Measurements from ENCODE around the gene EFNA5. TPM values are rescaled to one million over a fixed set of nuclear protein-coding genes. Genes with fewer than 3 reads are reported as not detected.
"Not testable (repeated sequence)": the region's sequence is repeated elsewhere in the genome, so short reads cannot be mapped to it uniquely, and the experiment has no call there.

The EFNA5 gene
- total RNA-seq, 4 donors from 2014 or later = 16.6 to 35.3 (median 19.3) TPM

- WGBS, 2 donors = 93 to 94% methylated on average over 3 of the region's 3 CpGs
- DNase-seq (ENCODE audit: low spot score in 2 of 2) = no peak
- H3K4me3 ChIP-seq (ENCODE audit: low read depth, poor library complexity, severe bottlenecking) = no peak overlapping the region
- no peak for TF ChIP-seq CTCF (IDR thresholded peaks at IDR 0.05)
- no peak for TF ChIP-seq POLR2A (IDR thresholded peaks at IDR 0.05)
- intact Hi-C loops (cut with DNase I; ENCODE audit: low total_unique reads) = no loop called here
Observed at GRCh38 chr5:107459605-107460004, 211.1 kb downstream of the EFNA5 start.

- no peak for TF ChIP-seq POLR2A (IDR thresholded peaks at IDR 0.05)
- DNase-seq (ENCODE audit: low spot score in 2 of 2) = no peak
- H3K4me3 ChIP-seq (ENCODE audit: low read depth, poor library complexity, severe bottlenecking) = no peak overlapping the region
- intact Hi-C loops (cut with DNase I; ENCODE audit: low total_unique reads) = no loop called here
- 73 to 91% methylated on average over 5 of the region's 5 CpGs for WGBS, 2 donors
Observed at GRCh38 chr5:107458322-107458721, 212.4 kb downstream of the EFNA5 start.

- DNase-seq (ENCODE audit: low spot score in 2 of 2) = no peak
- intact Hi-C loops (cut with DNase I; ENCODE audit: low total_unique reads) = no loop called here
- TF ChIP-seq CTCF (IDR thresholded peaks at IDR 0.05) (no peak), POLR2A (IDR thresholded peaks at IDR 0.05) (no peak)
- H3K4me3 ChIP-seq (ENCODE audit: low read depth, poor library complexity, severe bottlenecking) = no peak overlapping the region
- WGBS, 2 donors = 58 to 60% methylated on average over 3 of the region's 3 CpGs
Observed at GRCh38 chr5:107457881-107458280, 212.9 kb downstream of the EFNA5 start.

- H3K4me3 ChIP-seq (ENCODE audit: low read depth, poor library complexity, severe bottlenecking) = no peak overlapping the region
- no peak for DNase-seq (ENCODE audit: low spot score in 2 of 2)
- WGBS, 2 donors = 66 to 93% methylated on average over 3 of the region's 3 CpGs
- TF ChIP-seq POLR2A (IDR thresholded peaks at IDR 0.05) (no peak), CTCF (IDR thresholded peaks at IDR 0.05) (no peak)
- intact Hi-C loops (cut with DNase I; ENCODE audit: low total_unique reads) = no loop called here
Observed at GRCh38 chr5:107457138-107457537, 213.6 kb downstream of the EFNA5 start.

- TF ChIP-seq POLR2A (IDR thresholded peaks at IDR 0.05) (no peak), CTCF (IDR thresholded peaks at IDR 0.05) (no peak)
- intact Hi-C loops (cut with DNase I; ENCODE audit: low total_unique reads) = no loop called here
- H3K4me3 ChIP-seq (ENCODE audit: low read depth, poor library complexity, severe bottlenecking) = no peak overlapping the region
- DNase-seq (ENCODE audit: low spot score in 2 of 2) = no peak
Observed at GRCh38 chr5:107456281-107456715, 214.4 kb downstream of the EFNA5 start.

- 62 to 65% methylated on average over 4 of the region's 4 CpGs for WGBS, 2 donors
- intact Hi-C loops (cut with DNase I; ENCODE audit: low total_unique reads) = no loop called here
- TF ChIP-seq CTCF (IDR thresholded peaks at IDR 0.05) (no peak), POLR2A (IDR thresholded peaks at IDR 0.05) (no peak)
- H3K4me3 ChIP-seq (ENCODE audit: low read depth, poor library complexity, severe bottlenecking) = no peak overlapping the region
- DNase-seq (ENCODE audit: low spot score in 2 of 2) = no peak
Observed at GRCh38 chr5:107455111-107455544, 215.6 kb downstream of the EFNA5 start.

GRCh38 chr5:107451827-107452226 lies 218.9 kb downstream of the EFNA5 start:
- WGBS, 2 donors = 95 to 99% methylated on average over 4 of the region's 4 CpGs
- DNase-seq (ENCODE audit: low spot score in 2 of 2); intact Hi-C loops (cut with DNase I; ENCODE audit: low total_unique reads); H3K4me3 ChIP-seq (ENCODE audit: low read depth, poor library complexity, severe bottlenecking): not testable (repeated sequence)

All from lower leg skin (tissue), 4 donors.